KBM-7 (cell line): ENCODE data around the gene KIF20B.

Experiments
- DNase-seq: peaks from one replicate; pipeline ENCODE4 v3.0.0-alpha.2; 2015
- in situ Hi-C: fragments of 300-500 bp; cut with MboI; formaldehyde crosslinking; loops from 2 replicates; pipeline ENCODE4 v1.14.3; 2020; ENCODE audit warnings: low sequenced_read_pairs, low pct_unique_long_range_greater_than_20kb, mixed read lengths

KIF20B gene

DNA sequence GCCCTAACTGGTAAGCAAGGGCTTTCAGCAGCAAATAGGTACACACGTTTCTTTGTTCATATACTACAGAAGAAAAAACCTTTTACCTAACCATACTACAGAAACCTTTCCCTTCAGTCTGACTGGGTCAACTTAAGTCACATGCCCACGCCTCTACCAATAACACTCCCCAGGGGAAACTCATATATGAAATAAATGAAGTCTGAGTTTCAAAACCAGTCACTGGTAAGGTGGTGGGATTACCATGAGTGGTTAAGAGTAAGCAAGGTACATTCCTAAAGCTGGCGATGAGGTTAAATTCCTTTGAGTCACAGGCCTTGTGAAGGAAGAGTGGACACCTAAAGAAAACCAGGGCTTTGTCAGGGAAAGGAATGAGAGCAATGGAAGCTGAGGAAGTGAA, 21.4 kb upstream of the KIF20B start:
- no peak for DNase-seq
- in situ Hi-C loops, result no loop called here

DNA sequence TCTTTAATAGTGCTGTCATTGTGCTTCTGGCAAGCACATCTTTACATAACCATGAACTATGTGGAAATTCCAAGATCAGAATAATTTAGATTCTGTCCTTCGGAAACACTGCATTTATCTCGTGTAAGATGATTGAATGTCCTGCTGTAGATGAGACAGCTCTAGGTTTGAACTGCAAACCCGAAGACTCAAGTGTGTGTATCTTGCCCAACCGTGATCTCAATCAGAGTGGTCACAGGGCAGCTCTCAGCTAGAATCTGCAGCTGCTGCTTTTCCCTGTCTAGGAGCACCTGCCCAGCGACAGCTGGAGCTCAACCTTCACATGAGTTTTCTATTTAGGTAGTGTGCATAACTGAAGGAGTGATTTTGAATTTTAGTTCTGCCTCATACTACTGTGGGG, 17.5 kb upstream of the KIF20B start:
- no peak for DNase-seq
- in situ Hi-C loops, result no loop called here

DNA sequence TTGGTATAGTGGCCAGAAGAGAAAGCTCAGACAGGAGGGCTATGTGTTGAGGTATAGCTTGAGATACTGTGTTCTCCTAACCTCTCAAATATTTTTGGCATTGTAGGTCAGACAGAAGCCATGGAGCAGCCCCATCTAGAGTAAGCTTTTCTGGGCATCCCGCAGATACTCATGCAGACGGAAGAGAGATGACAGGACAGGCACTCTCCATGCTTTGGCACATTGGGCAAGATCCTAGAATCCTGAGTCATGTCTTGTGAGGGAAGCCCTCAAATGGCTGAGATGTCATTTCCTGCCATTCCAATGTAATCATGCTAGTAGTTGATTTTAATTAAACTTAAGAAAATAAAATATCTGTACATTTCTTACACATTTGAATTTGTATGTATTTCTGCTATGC, 16.8 kb upstream of the KIF20B start:
- DNase-seq, result no peak
- in situ Hi-C loops, result no loop called here

DNA sequence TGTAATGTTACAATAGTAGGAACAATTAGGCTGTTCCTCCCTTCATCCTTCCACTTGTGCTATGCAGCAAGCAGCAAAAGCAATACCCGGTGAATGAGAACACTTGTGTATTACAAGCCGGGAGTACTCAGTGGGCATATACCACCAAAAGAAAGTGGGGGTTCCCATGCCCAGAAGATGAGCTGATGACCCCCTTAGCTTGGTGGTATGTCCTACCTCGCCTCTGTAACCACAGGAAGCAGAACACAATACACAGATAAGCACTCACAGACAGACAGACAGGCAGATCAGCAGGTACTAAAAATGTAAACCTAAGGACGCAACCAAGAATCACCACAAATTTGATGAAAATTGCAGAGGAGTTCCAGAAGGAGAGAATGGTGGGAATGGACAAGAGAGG, 15.5 kb upstream of the KIF20B start:
- in situ Hi-C loops, result no loop called here

DNA sequence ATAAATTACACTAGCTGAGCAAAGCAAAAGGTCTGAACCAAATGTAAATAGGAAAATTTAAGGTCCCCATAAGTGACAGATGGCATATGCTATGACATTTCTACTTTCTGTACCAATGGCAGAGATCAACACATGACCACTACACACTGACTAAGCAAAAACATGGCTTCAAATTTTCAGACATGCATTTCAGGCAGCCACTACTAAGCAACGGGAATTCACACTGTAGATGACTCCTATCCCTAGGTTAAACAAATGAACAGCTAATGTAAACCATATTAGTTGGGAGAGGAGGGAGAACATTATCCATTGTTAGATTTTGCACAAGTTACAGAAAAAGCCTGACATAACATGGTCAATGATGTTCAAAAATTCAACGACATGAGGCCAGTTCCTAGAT, 11.4 kb upstream of the KIF20B start:
- in situ Hi-C loops, result no loop called here
- no peak for DNase-seq

More for the DNA sequence above, 15.5 kb upstream of the KIF20B start:
- peak; percentile 40 for DNase-seq

DNA sequence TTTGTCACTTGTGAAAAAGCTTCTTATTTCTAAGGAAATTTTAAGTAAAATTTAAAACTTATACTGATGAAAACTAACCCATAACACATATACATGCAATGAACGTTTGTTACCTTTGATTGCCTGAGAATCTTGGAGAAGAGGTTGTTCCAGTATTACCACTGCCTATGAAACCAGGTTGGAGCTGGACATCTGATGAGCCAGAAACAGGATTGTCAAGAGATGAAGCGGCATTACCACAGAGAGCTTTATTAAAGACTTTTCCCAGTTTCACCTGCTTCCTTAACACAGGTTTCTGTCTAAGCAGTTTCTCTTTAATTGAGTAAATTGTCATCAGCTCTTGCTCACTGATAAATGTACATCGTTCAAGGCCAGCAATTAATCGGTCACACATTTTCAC, 9.0 kb upstream of the KIF20B start:
- in situ Hi-C loops, result no loop called here
- DNase-seq, result no peak

DNA sequence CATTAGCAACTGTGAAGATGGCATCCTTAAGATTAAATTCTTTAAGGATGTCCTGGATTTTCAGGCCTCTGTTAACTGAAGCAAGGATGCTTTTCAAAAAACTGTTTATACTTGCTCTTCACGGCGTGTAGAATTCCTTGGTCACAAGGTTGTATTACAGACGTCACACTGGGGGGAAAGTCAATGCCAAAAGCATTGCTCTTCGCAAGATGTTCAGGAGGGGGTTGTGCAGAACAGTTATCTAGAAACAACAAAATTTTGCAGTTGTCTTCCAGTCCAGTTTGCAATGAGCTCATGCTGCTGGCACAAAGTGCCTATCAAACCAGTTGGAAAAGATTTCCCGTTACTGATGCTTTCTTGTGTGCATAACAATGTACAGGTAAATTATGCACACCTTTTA, 8.2 kb upstream of the KIF20B start:
- DNase-seq, result no peak
- in situ Hi-C loops, result no loop called here

DNA sequence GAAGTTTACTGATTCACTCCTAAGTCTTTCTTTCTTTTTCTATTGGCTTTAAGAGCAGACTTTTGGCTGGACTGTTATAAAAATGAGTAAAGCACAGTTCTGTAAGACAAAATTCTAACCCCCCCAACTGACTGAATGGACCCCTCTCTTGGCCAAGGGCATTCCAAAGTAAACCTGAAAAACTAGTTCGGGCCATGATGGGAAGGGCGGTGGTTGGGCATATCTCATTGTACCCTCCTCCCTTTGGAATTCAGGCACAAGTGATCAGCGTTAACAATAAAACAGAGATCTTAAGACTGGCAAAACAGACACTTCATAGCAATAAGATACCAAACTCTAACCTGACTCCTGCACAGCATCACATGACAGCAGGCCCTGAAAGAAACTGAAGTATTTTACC, 6.1 kb upstream of the KIF20B start:
- DNase-seq, result no peak

DNA sequence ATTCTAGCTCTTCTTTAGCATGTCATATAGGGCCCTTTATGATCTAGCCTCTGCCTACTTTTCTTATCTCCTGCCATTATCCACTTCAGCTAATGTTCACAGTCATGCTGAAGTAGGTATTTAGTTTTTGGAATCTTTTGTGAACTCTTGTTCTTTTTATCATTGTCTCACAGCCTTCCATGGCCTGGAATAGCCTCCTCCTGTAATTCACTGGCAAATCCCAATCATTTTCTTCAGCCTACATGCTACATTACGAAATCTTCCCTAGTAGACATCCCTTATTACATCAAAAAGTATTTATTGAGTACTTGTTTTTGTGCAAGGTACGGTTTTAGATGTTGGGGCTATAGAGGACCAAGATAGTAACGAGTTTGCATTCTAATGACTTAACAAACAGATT, 3.4 kb upstream of the KIF20B start:
- in situ Hi-C loops, result no loop called here
- DNase-seq, result no peak

More for the DNA sequence above, 6.1 kb upstream of the KIF20B start:
- in situ Hi-C loops, result no loop called here

DNA sequence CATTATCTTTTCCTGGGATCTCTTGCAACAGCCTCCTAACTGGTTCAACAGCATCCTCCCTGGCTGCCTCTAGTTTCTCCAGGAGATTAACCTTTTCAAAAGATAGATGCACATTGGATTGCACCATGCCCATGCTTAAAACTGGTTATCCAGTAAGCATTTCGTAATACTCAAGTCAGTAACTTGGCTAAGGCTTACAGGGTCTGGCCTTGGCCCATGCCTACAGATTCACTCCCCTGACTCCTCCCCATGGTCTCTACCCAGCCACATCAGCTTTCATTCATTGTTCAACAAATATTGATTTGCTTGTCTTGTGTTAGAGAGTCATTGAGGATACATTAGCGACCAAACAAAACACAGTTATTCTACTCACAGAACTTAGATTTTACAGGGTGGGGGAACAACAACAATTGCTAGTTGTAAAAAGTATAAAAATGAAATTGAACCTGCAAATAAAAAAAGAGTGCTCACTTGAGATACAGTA, 1.8 kb upstream of the KIF20B start:
- DNase-seq, result no peak
- in situ Hi-C loops, result no loop called here

DNA sequence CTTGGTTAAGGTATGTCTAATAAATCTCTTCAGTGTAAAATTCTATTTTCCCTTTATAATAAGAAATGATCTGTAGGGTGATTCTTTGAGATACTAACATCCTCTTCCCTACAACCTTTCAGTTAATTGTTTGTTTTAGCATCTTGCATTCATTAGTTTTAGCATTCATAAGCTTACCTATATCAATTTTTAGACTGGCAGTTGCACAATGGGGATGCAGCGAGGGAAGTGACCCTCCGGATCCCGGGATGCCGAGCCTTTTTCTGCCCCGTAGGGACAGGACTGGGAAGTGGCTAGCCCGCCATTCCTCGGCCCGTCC, 508 bp upstream of the KIF20B start:
- no peak for DNase-seq
- in situ Hi-C loops, result no loop called here

DNA sequence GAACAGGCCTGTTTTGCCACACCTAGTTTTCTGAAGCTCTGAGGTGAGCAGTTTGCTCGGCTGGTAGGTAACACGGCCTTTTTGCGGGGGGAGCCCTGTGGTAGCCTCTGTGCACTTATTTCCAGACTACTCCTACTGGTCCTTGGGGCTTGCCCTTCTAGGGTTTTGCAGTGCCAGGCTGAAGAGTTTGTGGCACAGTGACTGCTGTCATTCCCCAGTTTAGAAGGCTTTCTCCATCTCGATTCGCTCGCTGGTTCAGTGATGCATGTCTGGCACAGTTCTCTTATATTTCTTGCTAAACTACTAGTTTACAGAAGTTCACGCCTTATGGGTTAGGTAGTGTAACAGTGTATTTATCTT, 711 bp downstream of the KIF20B start:
- in situ Hi-C loops, result no loop called here
- peak; percentile 42 for DNase-seq

DNA sequence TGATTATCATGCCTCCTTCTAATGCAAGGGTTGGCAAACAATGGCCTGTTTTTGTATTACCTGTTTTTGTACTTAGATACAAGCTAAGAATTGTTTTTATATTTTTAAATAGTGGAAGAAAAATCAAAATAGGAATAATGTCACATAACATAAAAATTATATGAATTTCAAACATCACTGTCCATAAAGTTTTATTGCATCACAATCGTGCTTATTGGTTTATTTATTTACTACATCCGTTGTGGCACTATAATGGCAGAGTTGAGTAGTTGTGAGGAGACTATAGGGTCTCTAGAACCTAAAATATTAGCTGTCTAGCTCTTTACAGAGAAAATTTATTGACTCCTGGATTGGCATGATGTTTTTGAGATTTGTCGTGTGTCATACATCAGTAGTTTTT, 4.1 kb downstream of the KIF20B start:
- no peak for DNase-seq
- in situ Hi-C loops, result no loop called here

DNA sequence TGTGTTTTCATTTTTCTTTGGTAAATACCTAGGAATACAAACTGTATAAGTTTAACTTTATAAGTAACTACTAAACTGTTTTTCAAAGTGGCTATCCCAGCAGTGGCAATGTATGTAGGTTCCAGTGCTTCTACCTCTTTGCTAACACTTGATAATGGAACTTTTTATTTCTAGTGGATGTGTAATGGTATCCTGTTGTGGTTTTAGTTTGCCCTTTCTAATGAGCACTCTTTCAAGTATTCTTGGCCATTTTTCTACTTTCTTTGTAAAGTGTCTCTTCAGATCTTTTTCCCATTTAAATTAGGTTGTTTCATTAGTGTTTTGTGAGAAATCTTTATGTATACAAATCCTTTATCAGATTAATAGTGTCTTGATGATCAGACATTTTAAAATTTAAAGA, 4.6 kb downstream of the KIF20B start:
- no peak for DNase-seq
- in situ Hi-C loops, result no loop called here

DNA sequence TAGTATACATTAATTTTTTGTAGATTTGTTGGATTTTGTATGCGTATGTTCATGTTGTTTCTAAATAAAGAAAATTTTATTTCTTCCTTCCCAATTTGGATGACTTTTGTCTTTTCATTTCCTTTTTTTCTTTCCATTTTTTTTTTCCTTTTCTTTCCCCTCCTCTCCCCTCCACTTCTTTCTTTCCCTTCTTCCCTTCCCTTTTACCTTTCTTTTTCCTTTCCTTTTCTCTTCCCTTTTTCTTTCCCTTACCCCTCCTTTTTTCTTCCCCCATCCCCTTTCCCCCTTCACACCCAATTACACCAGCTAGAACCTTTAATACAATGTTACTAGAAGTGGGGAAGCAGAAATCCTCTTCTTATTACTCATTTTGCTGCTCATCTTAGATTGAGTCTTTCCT, 6.0 kb downstream of the KIF20B start:
- no peak for DNase-seq
- in situ Hi-C loops, result no loop called here

DNA sequence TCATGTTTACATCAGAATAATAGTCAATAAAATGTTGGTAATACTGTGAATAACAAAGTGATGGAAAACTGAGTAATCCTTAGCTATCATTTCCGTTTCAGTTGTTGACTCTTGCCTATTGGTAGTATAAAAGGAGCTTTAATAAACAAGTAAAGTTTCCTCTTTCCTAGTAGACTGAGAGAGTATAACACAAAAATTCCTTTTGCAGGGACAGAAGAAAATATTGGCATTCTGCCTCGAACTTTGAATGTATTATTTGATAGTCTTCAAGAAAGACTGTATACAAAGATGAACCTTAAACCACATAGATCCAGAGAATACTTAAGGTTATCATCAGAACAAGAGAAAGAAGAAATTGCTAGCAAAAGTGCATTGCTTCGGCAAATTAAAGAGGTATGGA, 9.4 kb downstream of the KIF20B start:
- DNase-seq, result no peak
- in situ Hi-C loops, result no loop called here

DNA sequence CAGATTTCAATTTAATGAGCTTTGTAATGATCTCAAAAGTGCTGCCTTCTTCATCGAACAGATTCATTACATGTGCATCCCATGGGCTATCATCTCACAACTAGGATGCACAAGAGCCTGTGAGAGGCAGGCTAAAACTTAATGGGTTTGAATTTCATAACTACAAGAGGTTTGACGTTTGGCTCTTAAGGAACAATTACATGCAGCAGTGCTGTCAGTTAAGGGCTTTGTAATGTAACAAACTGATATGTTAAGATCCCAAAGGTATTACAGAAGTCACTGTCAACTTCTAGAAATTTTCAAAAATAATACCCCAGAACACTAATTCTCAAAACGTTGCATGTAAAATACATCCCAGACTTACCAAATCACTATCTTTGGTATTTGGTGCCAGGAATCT, 33.2 kb downstream of the KIF20B start:
- in situ Hi-C loops, result no loop called here
- no peak for DNase-seq

DNA sequence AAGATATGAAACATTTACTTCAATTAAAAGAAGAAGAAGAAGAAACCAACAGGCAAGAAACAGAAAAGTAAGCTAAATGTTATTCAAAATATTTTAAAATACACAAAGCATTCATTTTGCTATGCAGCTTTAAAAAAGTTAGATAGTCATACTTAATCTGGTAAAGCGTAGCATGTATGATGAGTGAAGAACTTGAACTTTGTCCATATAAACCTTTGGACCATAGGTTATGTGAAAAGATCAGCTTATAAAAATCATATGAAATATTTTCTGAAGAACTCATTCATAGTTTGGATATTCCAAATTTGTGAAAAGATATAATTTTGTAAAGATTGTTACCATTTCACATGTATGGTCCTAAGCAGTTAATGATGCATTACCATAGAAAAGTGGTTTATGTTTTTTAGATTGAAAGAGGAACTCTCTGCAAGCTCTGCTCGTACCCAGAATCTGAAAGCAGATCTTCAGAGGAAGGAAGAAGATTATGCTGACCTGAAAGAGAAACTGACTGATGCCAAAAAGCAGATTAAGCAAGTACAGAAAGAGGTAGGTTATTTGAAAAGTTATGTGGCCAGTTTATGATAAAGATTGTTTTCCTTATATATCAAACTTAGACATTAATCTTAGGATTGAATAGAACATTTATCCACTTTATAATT, 37.3 kb downstream of the KIF20B start:
- in situ Hi-C loops, result no loop called here
- peak; percentile 49 for DNase-seq

DNA sequence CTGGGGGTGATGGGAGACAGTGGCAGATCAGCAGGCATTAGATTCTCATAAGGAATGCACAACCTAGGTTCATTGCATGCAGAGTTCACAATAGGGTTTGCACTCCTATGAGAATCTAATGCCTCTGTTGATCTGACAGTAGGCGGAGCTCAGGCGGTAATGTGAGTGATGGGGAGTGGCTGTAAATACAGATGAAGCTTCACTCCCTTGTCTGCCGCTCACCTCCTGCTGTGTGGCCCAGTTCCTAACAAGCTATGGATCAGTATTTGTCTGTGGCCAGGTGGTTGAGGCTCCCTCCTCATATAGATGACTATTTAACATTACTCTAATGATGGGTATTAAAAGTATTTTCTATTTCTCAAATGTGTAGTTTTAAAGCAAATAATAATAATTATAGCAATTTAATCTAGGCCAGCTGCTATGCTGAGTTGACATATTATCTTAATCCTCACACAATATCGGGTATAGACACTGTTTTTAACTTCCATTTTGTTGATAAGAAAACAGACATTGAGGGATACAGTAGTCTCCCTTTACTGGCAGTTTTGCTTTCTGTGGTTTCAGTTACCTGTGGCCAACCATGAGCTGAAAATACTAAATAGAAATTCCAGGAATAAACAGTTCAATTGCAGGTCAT, 39.9 kb downstream of the KIF20B start:
- no peak for DNase-seq
- in situ Hi-C loops, result no loop called here

DNA sequence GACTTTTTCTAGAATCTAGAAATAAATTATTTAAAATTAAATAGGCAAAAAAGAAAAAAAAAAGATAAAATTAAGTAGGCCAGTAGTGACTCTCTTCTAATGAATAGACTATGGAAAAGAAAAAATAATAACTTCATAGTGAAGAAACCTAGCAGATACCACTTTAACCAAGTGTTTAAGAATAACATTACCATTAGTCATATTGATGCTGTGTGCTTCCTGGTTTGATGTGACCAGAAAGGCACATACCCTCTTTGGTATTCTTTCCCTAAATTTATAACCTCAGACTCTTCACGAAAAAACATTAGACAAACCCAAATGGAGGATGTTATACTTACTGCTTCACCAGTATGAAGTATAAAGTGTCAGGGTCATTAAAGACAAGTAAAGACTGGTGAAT, 42.6 kb downstream of the KIF20B start:
- in situ Hi-C loops, result no loop called here
- DNase-seq, result no peak

DNA sequence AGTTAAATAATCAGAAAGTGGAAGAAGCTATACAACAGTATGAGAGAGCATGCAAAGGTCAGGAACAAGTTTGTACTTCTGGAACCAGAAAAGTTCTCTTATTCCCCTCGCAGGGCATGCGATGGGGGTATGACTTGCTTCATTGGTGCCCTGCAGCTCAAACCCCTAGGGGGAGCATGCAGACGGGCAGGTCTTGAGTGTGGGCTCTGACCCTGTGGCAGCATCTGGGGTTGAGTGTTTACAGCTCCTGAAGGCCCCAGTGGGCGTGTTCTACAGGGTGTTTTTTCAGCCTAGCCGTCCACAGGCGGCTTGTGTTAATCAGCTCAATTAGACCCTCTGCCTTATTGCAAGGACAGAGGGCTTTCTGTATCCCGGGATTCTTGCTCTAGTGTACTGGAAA, 44.5 kb downstream of the KIF20B start:
- in situ Hi-C loops, result no loop called here
- no peak for DNase-seq
